Vagina (tissue), 2 donors: ENCODE measurements around the gene NBPF1.
"Not testable (repeated sequence)": the region's sequence is repeated elsewhere in the genome, so short reads cannot be mapped to it uniquely, and the experiment has no call there.

Experiments
- CTCF ChIP-seq, 3 experiments: fragments of 450-650 bp in 2 of 3; fragments of 200-600 bp in 1 of 3; sonication (generic) in 1 of 3; IDR thresholded peaks; one replicate each; pipeline ENCODE4 v1.5.1; 2017 to 2019; ENCODE audit warnings: antibody characterized with exemption in 3 of 3, mild to moderate bottlenecking in 2 of 3, moderate library complexity in 2 of 3
- POLR2A ChIP-seq, 2 donors: fragments of 450-650 bp; IDR thresholded peaks; one replicate each; pipeline ENCODE4 v1.6.1; 2017; ENCODE audit warnings: antibody characterized with exemption in 2 of 2, mild to moderate bottlenecking in 2 of 2, moderate library complexity in 2 of 2
- POLR2AphosphoS5 ChIP-seq, 2 donors: sonication (generic); formaldehyde crosslinking; IDR thresholded peaks; one replicate each; pipeline ENCODE4 v1.9.0; 2017; ENCODE audit warnings: antibody characterized with exemption in 2 of 2, mild to moderate bottlenecking in 2 of 2, low read depth in 1 of 2; ENCODE audit not compliant: insufficient read depth in 1 of 2

GRCh38 chr1:16656981-16657683 is 43.8 kb upstream of the NBPF1 start:
- TF ChIP-seq CTCF (IDR thresholded peaks at IDR 0.05); POLR2AphosphoS5 (IDR thresholded peaks at IDR 0.05; ENCODE audit: insufficient read depth in 1 of 2, low read depth in 1 of 2); POLR2A (IDR thresholded peaks at IDR 0.05): not testable (repeated sequence)
